ENCODE results near the gene SGCD.
"Not testable (repeated sequence)": the region's sequence is repeated elsewhere in the genome, so short reads cannot be mapped to it uniquely, and the experiment has no call there.

SGCD gene

GRCh38 chr5:156640691-156641241, 313.8 kb downstream of the SGCD start:
- DNase-seq (no peak), ATAC-seq (no peak)

- no peak for ATAC-seq
- DNase-seq = no peak
These were observed 314.7 kb downstream of the SGCD start for GRCh38 chr5:156641686-156642085.

GRCh38 chr5:156647034-156647451, 320.1 kb downstream of the SGCD start:
- ATAC-seq = no peak
- DNase-seq = no peak

GRCh38 chr5:156654444-156654843, 327.5 kb downstream of the SGCD start:
- no peak for ATAC-seq
- no peak for DNase-seq

- DNase-seq (no peak), ATAC-seq (no peak)
These were observed 328.8 kb downstream of the SGCD start for GRCh38 chr5:156655732-156656131.

GRCh38 chr5:156664832-156665231, 337.9 kb downstream of the SGCD start:
- ATAC-seq = not testable (repeated sequence)
- peak; percentile 6 for DNase-seq

GRCh38 chr5:156666686-156667085, 339.7 kb downstream of the SGCD start:
- DNase-seq, ATAC-seq: not testable (repeated sequence)

- DNase-seq = no peak
- ATAC-seq = no peak
These were observed 340.7 kb downstream of the SGCD start for GRCh38 chr5:156667616-156668015.

GRCh38 chr5:156669416-156669815, 342.5 kb downstream of the SGCD start:
- DNase-seq = no peak
- no peak for ATAC-seq

GRCh38 chr5:156670615-156671014, 343.7 kb downstream of the SGCD start:
- DNase-seq (no peak), ATAC-seq (no peak)

- ATAC-seq (no peak), DNase-seq (no peak)
These were observed 348.4 kb downstream of the SGCD start for GRCh38 chr5:156675395-156675794.

- DNase-seq = no peak
- no peak for ATAC-seq
These were observed 351.0 kb downstream of the SGCD start for GRCh38 chr5:156677963-156678362.

- ATAC-seq (no peak), DNase-seq (no peak)
These were observed 351.5 kb downstream of the SGCD start for GRCh38 chr5:156678484-156678883.

- ATAC-seq (no peak), DNase-seq (no peak)
These were observed 353.9 kb downstream of the SGCD start for GRCh38 chr5:156680831-156681230.

GRCh38 chr5:156681265-156681664, 354.3 kb downstream of the SGCD start:
- no peak for ATAC-seq
- no peak for DNase-seq

GRCh38 chr5:156682971-156683370, 356.0 kb downstream of the SGCD start:
- ATAC-seq = no peak
- no peak for DNase-seq

GRCh38 chr5:156683509-156683908, 356.5 kb downstream of the SGCD start:
- ATAC-seq (no peak), DNase-seq (no peak)

- ATAC-seq (no peak), DNase-seq (no peak)
These were observed 357.3 kb downstream of the SGCD start for GRCh38 chr5:156684216-156684615.

- no peak for DNase-seq
- ATAC-seq = no peak
These were observed 358.5 kb downstream of the SGCD start for GRCh38 chr5:156685481-156685880.

GRCh38 chr5:156686380-156686779, 359.4 kb downstream of the SGCD start:
- DNase-seq = no peak
- no peak for ATAC-seq

- no peak for ATAC-seq
- DNase-seq = no peak
These were observed 359.8 kb downstream of the SGCD start for GRCh38 chr5:156686796-156687195.

GRCh38 chr5:156687514-156687913, 360.6 kb downstream of the SGCD start:
- no peak for ATAC-seq
- no peak for DNase-seq

- no peak for ATAC-seq
- DNase-seq = no peak
These were observed 364.6 kb downstream of the SGCD start for GRCh38 chr5:156691572-156691971.

GRCh38 chr5:156693113-156693512, 366.1 kb downstream of the SGCD start:
- DNase-seq (no peak), ATAC-seq (no peak)

- no peak for ATAC-seq
These were observed 367.6 kb downstream of the SGCD start for GRCh38 chr5:156694598-156694997.

More at GRCh38 chr5:156694598-156694997, 367.6 kb downstream of the SGCD start:
- DNase-seq = no peak
